ENCODE measurements around the gene TSSK6.

The TSSK6 gene

GRCh38 chr19:19505669-19506326, 9.6 kb downstream of the TSSK6 start:
- DNase-seq (ENCODE audit: low read depth): no peak

GRCh38 chr19:19504754-19505668, 10.3 kb downstream of the TSSK6 start:
- DNase-seq (ENCODE audit: low read depth): no peak

GRCh38 chr19:19502808-19503602, 12.3 kb downstream of the TSSK6 start:
- no peak for DNase-seq (ENCODE audit: low read depth)

GRCh38 chr19:19502281-19502680, 13.1 kb downstream of the TSSK6 start:
- no peak for DNase-seq (ENCODE audit: low read depth)

- no peak for DNase-seq (ENCODE audit: low read depth)
Observed at GRCh38 chr19:19501798-19502197, 13.6 kb downstream of the TSSK6 start.

- DNase-seq (ENCODE audit: low read depth): no peak
Observed at GRCh38 chr19:19500975-19501644, 14.2 kb downstream of the TSSK6 start.

- DNase-seq (ENCODE audit: low read depth): no peak
Observed at GRCh38 chr19:19499272-19499995, 15.9 kb downstream of the TSSK6 start.

- DNase-seq (ENCODE audit: low read depth): no peak
Observed at GRCh38 chr19:19498255-19498991, 16.9 kb downstream of the TSSK6 start.

- DNase-seq (ENCODE audit: low read depth): no peak
Observed at GRCh38 chr19:19495614-19496603, 19.4 kb downstream of the TSSK6 start.

GRCh38 chr19:19493841-19494546, 21.4 kb downstream of the TSSK6 start:
- DNase-seq (ENCODE audit: low read depth): no peak

GRCh38 chr19:19492026-19492610, 23.2 kb downstream of the TSSK6 start:
- no peak for DNase-seq (ENCODE audit: low read depth)

GRCh38 chr19:19491321-19492025, 23.9 kb downstream of the TSSK6 start:
- no peak for DNase-seq (ENCODE audit: low read depth)

- DNase-seq (ENCODE audit: low read depth): peak; percentile 69
Observed at GRCh38 chr19:19490214-19490968, 25.0 kb downstream of the TSSK6 start.

- DNase-seq (ENCODE audit: low read depth): no peak
Observed at GRCh38 chr19:19489804-19490204, 25.5 kb downstream of the TSSK6 start.

- DNase-seq (ENCODE audit: low read depth): peak; percentile 98
Observed at GRCh38 chr19:19488875-19489690, 26.3 kb downstream of the TSSK6 start.
